Activated CD4-positive, alpha-beta T cell treated with anti-CD3 and anti-CD28 coated beads for 48 hours (primary cell): ENCODE measurements around the gene TARP.

Experiments used
- DNase-seq: peaks from one replicate; pipeline ENCODE4 v3.0.0-alpha.2; 2020

The TARP gene

GRCh38 chr7:38273286-38273995 lies at the start of gene TARP:
Gene TARP, minus strand, starts transcription at chr7:38273636.
- DNase-seq = no peak

GRCh38 chr7:38323156-38323555 lies 49.7 kb upstream of the TARP start:
- no peak for DNase-seq

- no peak for DNase-seq
Measured at GRCh38 chr7:38322461-38322860, 49.0 kb upstream of the TARP start.

GRCh38 chr7:38321967-38322366 lies 48.5 kb upstream of the TARP start:
- DNase-seq = no peak

GRCh38 chr7:38321515-38321944 lies 48.1 kb upstream of the TARP start:
- DNase-seq = peak; percentile 44

- DNase-seq = no peak
Measured at GRCh38 chr7:38321050-38321449, 47.6 kb upstream of the TARP start.

GRCh38 chr7:38319873-38320272 lies 46.4 kb upstream of the TARP start:
- no peak for DNase-seq

GRCh38 chr7:38318803-38319416 lies 45.5 kb upstream of the TARP start:
- no peak for DNase-seq

GRCh38 chr7:38318241-38318640 lies 44.8 kb upstream of the TARP start:
- no peak for DNase-seq

- no peak for DNase-seq
Measured at GRCh38 chr7:38317515-38317914, 44.1 kb upstream of the TARP start.

GRCh38 chr7:38316733-38317360 lies 43.4 kb upstream of the TARP start:
- DNase-seq = no peak

- no peak for DNase-seq
Measured at GRCh38 chr7:38315410-38315809, 42.0 kb upstream of the TARP start.

GRCh38 chr7:38312821-38313220 lies 39.4 kb upstream of the TARP start:
- no peak for DNase-seq

- DNase-seq = no peak
Measured at GRCh38 chr7:38311329-38311937, 38.0 kb upstream of the TARP start.

GRCh38 chr7:38310591-38311101 lies 37.2 kb upstream of the TARP start:
- DNase-seq = no peak

- no peak for DNase-seq
Measured at GRCh38 chr7:38309555-38309954, 36.1 kb upstream of the TARP start.

GRCh38 chr7:38308140-38308539 lies 34.7 kb upstream of the TARP start:
- no peak for DNase-seq

- no peak for DNase-seq
Measured at GRCh38 chr7:38307640-38308039, 34.2 kb upstream of the TARP start.

- DNase-seq = no peak
Measured at GRCh38 chr7:38306914-38307313, 33.5 kb upstream of the TARP start.

GRCh38 chr7:38306171-38306570 lies 32.7 kb upstream of the TARP start:
- DNase-seq = no peak

- no peak for DNase-seq
Measured at GRCh38 chr7:38303866-38304265, 30.4 kb upstream of the TARP start.

- no peak for DNase-seq
Measured at GRCh38 chr7:38300175-38300574, 26.7 kb upstream of the TARP start.

- DNase-seq = no peak
Measured at GRCh38 chr7:38299275-38299931, 26.0 kb upstream of the TARP start.
